OCI-M2 (cell line): ENCODE results near the gene ATP5F1C.
"Not testable (repeated sequence)": the region's sequence is repeated elsewhere in the genome, so short reads cannot be mapped to it uniquely, and the experiment has no call there.

ENCODE experiments used
- DNase-seq: peaks from one replicate; lab custom pipeline; 2025; ENCODE audit not compliant: unreplicated experiment; lab: John Stamatoyannopoulos, UW

ATP5F1C gene

GRCh38 chr10:7787857-7788638, at the start of gene ATP5F1C, which contains the start of gene KIN:
TSS of gene ATP5F1C (plus strand) at chr10:7788177. CDS start at chr10:7788208, 31 bp downstream.
TSS of gene KIN (minus strand) at chr10:7787993. CDS start at chr10:7787933, 60 bp downstream.
- peak; percentile 61 for DNase-seq

- DNase-seq = no peak
These were observed 49.2 kb upstream of the ATP5F1C start for GRCh38 chr10:7738536-7739407.

DNA sequence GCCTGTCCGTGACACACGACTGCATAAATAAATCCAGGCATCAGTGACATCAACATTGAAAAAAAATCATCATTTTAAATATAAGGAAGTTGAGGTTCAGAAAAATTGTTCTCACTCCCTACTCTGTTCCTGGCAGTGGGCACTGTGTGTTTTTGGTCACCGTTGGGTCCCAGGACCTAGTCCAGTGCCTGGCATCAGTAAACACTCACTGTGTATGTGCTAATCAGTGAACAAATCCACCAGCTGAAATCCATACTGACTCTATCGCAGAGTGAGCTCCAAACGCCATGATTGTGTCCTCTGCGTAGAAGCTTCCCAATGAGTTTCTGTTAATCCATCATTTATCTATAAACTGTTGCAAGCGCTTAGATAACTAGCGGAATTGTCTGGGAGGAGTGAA, 43.7 kb upstream of the ATP5F1C start:
- DNase-seq = no peak

DNA sequence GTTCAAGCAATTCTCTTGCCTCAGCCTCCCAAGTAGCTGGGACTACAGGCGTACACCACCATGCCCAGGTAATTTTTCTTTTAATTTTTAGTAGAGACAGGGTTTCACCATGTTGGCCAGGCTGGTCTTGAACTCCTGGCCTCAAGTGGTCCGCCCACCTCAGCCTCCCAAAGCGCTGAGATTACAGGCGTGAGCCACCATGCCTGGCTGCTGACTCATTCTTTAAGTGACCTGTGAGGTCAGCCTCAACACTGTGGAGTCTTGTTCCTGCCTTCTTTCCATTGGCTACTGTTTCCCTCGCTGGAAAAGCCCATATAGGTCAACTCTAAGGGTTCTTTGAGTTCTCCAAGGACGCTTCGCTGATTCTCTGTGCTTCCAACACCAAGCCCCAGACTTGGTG, 39.3 kb upstream of the ATP5F1C start:
- DNase-seq = not testable (repeated sequence)

DNA sequence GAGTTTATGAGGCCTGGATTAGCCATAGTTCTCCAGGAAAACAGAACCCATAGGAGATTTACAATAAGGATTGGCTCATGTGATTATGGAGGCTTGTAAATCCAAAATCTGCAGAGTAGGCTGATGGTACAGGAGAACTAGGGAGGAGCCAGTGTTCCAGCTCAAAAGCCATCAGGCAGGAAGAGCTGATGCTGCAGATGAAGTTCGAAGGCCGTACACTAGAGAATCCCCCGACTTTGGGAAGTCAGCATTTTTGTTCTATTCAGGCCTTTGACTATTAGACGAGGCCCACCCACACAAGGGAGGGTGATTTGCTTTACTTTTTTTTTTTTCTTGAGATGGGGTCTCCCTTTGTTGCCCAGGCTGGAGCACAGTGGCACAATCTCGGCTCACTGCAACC, 37.8 kb upstream of the ATP5F1C start:
- no peak for DNase-seq

DNA sequence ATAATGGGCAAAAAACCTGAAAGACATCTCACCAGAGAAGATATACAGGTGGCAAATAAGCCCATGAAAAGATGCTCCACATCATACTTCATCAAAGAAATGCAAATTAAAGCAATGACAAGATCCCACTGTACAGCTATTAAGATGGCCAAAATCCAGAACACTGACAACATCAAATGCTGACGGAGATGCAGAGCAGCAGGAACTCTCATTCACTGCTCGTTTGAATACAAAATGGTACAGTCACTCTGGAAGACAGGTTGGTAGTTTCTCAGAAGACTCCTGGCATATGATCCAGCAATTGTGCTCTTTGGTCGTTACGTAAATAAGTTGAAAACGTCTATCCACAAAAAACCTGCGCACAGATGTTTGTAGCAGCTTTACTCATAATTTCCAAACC, 35.7 kb upstream of the ATP5F1C start:
- no peak for DNase-seq

GRCh38 chr10:7755103-7755502, 32.9 kb upstream of the ATP5F1C start:
- DNase-seq = no peak

- DNase-seq = no peak
These were observed 31.5 kb upstream of the ATP5F1C start for GRCh38 chr10:7756360-7756992.

GRCh38 chr10:7763929-7764328, 24.0 kb upstream of the ATP5F1C start:
- no peak for DNase-seq

DNA sequence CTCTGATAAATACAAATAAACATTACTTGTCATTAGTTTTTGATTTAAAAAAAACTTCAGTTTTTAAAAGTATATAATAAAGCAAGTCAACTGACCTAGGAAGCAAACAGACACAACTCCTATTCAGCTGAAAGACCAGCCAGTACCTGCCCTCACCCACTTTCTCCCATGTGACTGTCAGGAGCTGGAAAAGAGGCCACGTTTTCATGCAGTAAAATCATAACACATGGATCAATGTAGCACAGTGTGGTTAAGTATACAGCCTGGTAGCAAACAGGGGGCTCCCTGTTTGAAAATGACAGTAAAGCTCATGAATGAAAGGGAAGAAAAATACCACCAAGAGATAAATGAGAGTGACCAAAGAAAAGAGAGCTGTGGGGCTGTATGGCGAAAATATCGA, 21.7 kb upstream of the ATP5F1C start:
- DNase-seq = no peak

- no peak for DNase-seq
These were observed 20.8 kb upstream of the ATP5F1C start for GRCh38 chr10:7767209-7767608.

- DNase-seq = no peak
These were observed 19.6 kb upstream of the ATP5F1C start for GRCh38 chr10:7768417-7768816.

DNA sequence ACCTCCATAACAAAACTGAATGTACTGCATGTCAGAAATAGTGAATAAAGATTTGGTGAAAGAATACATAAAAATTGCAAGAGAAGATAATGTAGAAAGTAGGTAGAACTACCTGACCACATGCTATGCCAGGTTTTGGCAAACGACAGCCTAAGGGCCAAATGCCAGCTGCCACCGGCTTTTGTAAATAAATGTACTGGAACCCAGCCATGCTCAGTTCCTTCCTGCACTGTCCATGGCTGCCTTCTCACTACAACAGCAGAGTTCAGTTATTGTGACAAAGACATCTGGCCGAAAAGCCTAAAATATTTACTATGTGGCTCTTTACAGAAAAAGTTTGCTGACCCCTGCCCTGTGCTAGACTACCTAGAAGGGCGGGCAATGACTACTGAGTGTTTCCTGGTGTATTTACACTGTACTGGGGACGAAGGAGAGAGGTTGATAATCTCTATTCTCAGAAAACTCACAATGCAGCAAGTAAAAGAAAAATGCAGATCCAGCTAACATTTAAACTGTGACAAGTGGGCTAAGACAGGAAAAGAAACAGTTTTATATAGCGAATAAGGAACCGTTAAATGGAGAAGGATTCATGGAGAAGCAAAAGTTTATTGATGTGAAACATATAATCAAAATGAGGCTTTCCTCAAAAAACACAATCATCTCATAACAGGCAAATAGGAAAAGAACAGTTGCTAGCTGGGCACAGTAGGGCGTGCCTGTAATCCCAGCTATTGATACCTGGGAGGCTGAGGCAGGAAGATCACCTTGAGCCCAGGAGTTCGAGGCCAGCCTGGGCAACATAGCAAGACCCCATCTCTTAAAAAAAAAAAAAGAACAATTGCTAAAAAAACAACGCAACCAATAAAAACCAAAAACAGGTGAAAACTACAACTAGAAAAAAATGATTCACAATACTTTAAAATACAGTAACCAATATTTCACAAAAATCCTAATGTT, 13.9 kb upstream of the ATP5F1C start:
- DNase-seq = no peak

DNA sequence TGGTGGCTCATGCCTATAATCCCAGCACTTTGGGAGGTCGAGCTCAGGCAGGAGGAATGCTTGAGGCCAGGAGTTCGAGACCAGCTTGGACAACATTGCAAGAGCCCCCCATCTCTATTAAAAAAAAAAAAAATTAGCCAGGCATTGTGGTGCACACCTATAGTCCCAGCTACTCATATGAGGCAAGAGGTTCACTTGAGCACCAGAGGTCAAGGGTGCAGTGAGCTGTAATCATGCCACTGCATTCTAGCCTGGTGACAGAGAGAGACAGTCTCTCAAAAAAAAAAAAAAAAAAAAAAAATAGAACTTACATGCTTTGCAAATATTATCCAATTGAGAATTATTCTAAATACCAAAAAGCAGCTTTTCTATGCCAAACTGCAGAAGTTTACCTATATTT, 11.2 kb upstream of the ATP5F1C start:
- no peak for DNase-seq

GRCh38 chr10:7782194-7782593, 5.8 kb upstream of the ATP5F1C start:
- not testable (repeated sequence) for DNase-seq

- no peak for DNase-seq
These were observed 1.5 kb upstream of the ATP5F1C start for GRCh38 chr10:7786430-7786829.

- DNase-seq = no peak
These were observed 674 bp upstream of the ATP5F1C start for GRCh38 chr10:7787150-7787856.

DNA sequence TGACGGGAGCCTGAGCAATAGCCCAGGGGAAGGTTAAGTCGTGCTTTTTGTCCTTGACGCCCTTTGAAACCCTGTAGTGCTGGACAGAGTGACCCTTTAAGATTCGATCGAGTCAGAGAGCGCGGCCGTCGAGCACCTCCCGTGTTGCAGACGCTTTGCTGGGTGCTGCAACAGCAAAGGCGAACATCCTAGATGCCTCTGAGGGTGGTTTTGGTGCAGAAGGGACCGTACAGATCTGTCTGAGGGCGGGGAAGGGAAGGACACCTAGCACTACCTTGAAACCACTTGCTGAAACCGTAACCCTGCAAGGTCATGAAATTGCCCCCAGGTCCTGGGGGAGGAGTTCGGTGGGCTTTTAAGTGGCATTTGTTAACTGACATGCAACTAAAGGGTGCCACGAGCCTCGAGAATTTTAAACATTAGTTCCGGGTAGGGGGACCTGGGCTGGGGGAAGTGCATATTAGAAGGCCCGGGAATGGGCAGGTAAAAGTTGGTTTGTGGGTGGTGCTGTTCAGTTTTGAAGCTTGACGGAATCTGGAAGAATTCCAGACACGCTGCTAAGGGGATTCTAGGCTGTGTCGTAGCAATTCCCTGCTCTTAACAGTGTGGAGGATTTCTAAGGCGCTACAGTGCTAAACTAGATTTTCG, 786 bp downstream of the ATP5F1C start:
- DNase-seq = no peak

- no peak for DNase-seq
These were observed 1.4 kb downstream of the ATP5F1C start for GRCh38 chr10:7789390-7789789.
